ENCODE results near the gene KRTAP1-3.

Gene KRTAP1-3

DNA sequence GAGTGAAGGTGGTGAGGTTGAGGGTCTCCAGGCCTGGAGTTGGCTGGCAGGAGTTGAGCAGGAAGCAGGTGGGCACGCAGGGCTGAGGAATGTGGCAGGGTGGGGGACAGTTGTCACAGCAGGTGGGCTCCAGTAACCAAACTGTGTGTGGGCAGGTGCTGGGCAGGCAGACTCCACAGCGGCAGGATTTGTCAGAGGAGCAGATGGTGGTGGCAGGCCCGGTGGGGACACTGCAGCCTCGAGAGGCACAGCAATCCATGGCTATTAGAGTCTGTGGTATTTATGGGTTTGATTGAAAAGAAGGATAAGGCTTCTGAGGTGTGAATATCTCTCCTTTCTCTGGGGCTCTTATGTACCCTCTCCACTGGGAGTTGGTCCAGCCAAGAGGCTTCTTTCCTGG lies 40.8 kb downstream of the KRTAP1-3 start, which contains the start of gene KRTAP3-3:
Gene KRTAP3-3, minus strand, starts transcription at position 326 of the 400 bp plus-strand sequence. Its CDS starts 67 bp downstream, at position 259.
- H3K4me3 ChIP-seq (replicated peaks; ENCODE audit: low read depth, low read length), result no peak within 1 kb of the TSS
- no peak for DNase-seq (ENCODE audit: extremely low read depth, low read depth)
- TF ChIP-seq CTCF (IDR thresholded peaks at IDR 0.05; ENCODE audit: low read depth, low read length, missing control alignments), result no peak

DNA sequence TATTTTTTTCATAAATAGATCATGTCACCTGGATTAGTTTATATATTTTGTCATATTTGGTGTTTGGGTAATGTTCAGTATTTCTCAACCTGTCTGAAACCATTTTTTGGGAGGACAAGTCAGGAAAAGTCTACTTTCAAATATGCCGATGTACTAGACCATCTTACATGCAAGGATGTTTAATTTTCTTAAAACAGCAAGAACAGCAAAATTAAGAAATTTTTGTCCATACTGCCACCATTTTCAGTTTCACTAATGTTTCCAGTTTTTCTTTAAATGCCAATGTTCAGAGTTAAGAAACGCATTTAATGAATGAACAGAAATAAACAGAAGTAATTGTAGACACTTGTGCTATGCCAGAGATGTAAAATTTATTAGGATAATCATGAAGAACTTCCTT lies 41.6 kb downstream of the KRTAP1-3 start:
- no peak overlapping the region for H3K4me3 ChIP-seq (replicated peaks; ENCODE audit: low read depth, low read length)
- no peak for DNase-seq (ENCODE audit: extremely low read depth, low read depth)
- no peak for TF ChIP-seq CTCF (IDR thresholded peaks at IDR 0.05; ENCODE audit: low read depth, low read length, missing control alignments)

DNA sequence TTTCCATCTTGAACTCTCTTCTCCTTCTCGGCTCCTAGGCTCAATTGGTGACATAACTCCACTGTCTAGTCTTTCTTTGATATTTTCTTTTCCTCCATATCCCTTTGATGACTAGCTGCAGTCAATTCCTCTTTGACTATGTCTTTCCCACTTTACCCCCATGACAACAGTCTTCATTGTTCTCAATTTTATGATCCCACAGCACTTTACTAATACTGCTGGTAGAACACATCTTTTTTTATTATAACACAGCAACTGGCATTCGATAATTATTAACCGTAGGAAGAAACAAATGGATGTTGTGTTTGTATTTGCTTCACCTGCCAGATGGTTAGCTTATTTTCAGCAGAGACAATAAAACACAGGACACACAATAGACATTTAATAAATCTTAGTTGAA lies 42.0 kb downstream of the KRTAP1-3 start:
- TF ChIP-seq CTCF (IDR thresholded peaks at IDR 0.05; ENCODE audit: low read depth, low read length, missing control alignments), result no peak

GRCh38 chr17:40986920-40987319 lies 47.8 kb downstream of the KRTAP1-3 start:
- DNase-seq (ENCODE audit: extremely low read depth, low read depth), result no peak
- H3K4me3 ChIP-seq (replicated peaks; ENCODE audit: low read depth, low read length), result no peak overlapping the region
- TF ChIP-seq CTCF (IDR thresholded peaks at IDR 0.05; ENCODE audit: low read depth, low read length, missing control alignments), result no peak

More for the DNA sequence above, 42.0 kb downstream of the KRTAP1-3 start:
- DNase-seq (ENCODE audit: extremely low read depth, low read depth), result no peak
- H3K4me3 ChIP-seq (replicated peaks; ENCODE audit: low read depth, low read length), result no peak overlapping the region

DNA sequence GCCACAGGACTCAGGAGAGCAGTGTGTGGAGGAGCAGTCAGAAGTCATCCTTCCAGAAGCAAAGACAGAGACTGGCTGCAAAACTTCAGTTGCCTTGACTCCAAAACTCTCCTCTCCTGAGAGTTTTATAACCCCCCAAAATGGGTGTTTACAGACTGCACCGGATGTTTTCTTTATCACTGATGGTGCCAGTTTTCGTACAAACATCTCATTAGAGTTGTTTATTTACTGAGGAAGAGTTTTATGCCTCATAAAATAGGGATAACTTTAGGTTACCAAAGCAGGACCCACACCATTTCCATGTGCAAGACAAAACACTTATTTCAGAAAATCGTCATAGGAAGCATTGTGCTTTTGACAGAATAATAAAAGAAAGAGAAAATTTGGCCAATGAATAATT lies 50.4 kb downstream of the KRTAP1-3 start, which contains the start of gene KRT40:
Gene KRT40, minus strand, starts transcription at position 101 of the 400 bp plus-strand sequence. Its CDS starts 53 bp downstream, at position 48.
- H3K4me3 ChIP-seq (replicated peaks; ENCODE audit: low read depth, low read length), result no peak within 1 kb of the TSS
- no peak for DNase-seq (ENCODE audit: extremely low read depth, low read depth)
- no peak for TF ChIP-seq CTCF (IDR thresholded peaks at IDR 0.05; ENCODE audit: low read depth, low read length, missing control alignments)
